ENCODE data around the gene FAM184A. TPM values are rescaled to one million over a fixed set of nuclear protein-coding genes. Genes with fewer than 3 reads are reported as not detected.
A peak's percentile ranks its signal among the peaks of the same experiment; 100 is the strongest.

FAM184A gene
- total and polyA plus RNA-seq, 2 of the 13 experiments (the other 11 are each of a cell fraction or from before 2014, with no cell fraction given): 7.0 to 18.0 TPM

- TF ChIP-seq ZNF567 (CRISPR knock-in tag; IDR thresholded peaks at IDR 0.05; ENCODE audit: borderline replicate concordance) (no peak), GFI1 (CRISPR knock-in tag; IDR thresholded peaks at IDR 0.05; ENCODE audit: borderline replicate concordance) (no peak), SKIL (CRISPR knock-in tag; IDR thresholded peaks at IDR 0.05; ENCODE audit: borderline replicate concordance) (no peak), HMGXB3 (CRISPR knock-in tag; IDR thresholded peaks at IDR 0.05; ENCODE audit: borderline replicate concordance) (no peak), ZNF776 (CRISPR knock-in tag; IDR thresholded peaks at IDR 0.05) (no peak), NFATC3 (CRISPR knock-in tag; IDR thresholded peaks at IDR 0.05) (no peak), CBX1 (IDR thresholded peaks at IDR 0.05; ENCODE audit: low read depth) (no peak), ZBTB4 (CRISPR knock-in tag; IDR thresholded peaks at IDR 0.05; ENCODE audit: borderline replicate concordance) (no peak), HNRNPK (IDR thresholded peaks at IDR 0.05; ENCODE audit: low read depth, low read length, poor library complexity, severe bottlenecking) (peak; percentile 14), KMT2B (CRISPR knock-in tag; IDR thresholded peaks at IDR 0.05) (no peak), MTERF4 (CRISPR knock-in tag; IDR thresholded peaks at IDR 0.05) (no peak), ZNF468 (CRISPR knock-in tag; IDR thresholded peaks at IDR 0.05) (no peak)
Observed at GRCh38 chr6:119032428-119032827, 46.0 kb downstream of the FAM184A start (continued).
